Renal cortex interstitium (tissue), 11 donors: ENCODE data around the gene RCOR2. TPM values are rescaled to one million over a fixed set of nuclear protein-coding genes. Genes with fewer than 3 reads are reported as not detected.

Source experiments
- DNase-seq, 11 donors: peaks; one replicate each; pipeline ENCODE4 v3.0.0-alpha.2; 2013; ENCODE audit warnings: low read depth in 9 of 11, low spot score in 4 of 11; ENCODE audit errors: extremely low read depth in 1 of 11
- polyA plus RNA-seq, 3 donors: library from polyadenylated mRNA; unstranded; fragments of 120-200 nt; gene quantifications; one replicate each; pipeline ENCODE4 v1.2.1, GENCODE V29; 2013; ENCODE audit not compliant: insufficient read length in 3 of 3

The RCOR2 gene
- polyA plus RNA-seq, 3 donors = 11.0 to 15.6 (median 12.8) TPM

GRCh38 chr11:63937713-63938478 lies 20.9 kb upstream of the RCOR2 start:
- no peak for DNase-seq

GRCh38 chr11:63933459-63933858 lies 16.5 kb upstream of the RCOR2 start:
- no peak for DNase-seq

GRCh38 chr11:63931876-63932275 lies 14.9 kb upstream of the RCOR2 start:
- no peak for DNase-seq

- no peak for DNase-seq
Observed at GRCh38 chr11:63931045-63931444, 14.1 kb upstream of the RCOR2 start.

- DNase-seq = no peak
Observed at GRCh38 chr11:63929616-63930015, 12.7 kb upstream of the RCOR2 start.

- DNase-seq = no peak
Observed at GRCh38 chr11:63923319-63923718, 6.4 kb upstream of the RCOR2 start.

- DNase-seq = no peak
Observed at GRCh38 chr11:63922673-63923192, 5.8 kb upstream of the RCOR2 start.

GRCh38 chr11:63920939-63921417 lies 4.0 kb upstream of the RCOR2 start:
- DNase-seq = no peak

- DNase-seq = no peak
Observed at GRCh38 chr11:63920126-63920938, 3.4 kb upstream of the RCOR2 start.

GRCh38 chr11:63919267-63920125 lies 2.5 kb upstream of the RCOR2 start:
- DNase-seq = no peak

GRCh38 chr11:63918507-63919191 lies 1.7 kb upstream of the RCOR2 start:
- no peak for DNase-seq

- DNase-seq = no peak
Observed at GRCh38 chr11:63917692-63918506, 935 bp upstream of the RCOR2 start.

GRCh38 chr11:63915961-63916836 lies 765 bp downstream of the RCOR2 start:
- DNase-seq = no peak

- no peak for DNase-seq
Observed at GRCh38 chr11:63914896-63915691, 1.9 kb downstream of the RCOR2 start.

- DNase-seq = no peak
Observed at GRCh38 chr11:63913866-63914830, 2.8 kb downstream of the RCOR2 start.
